ENCODE results near the gene COPZ2. TPM values are rescaled to one million over a fixed set of nuclear protein-coding genes. Genes with fewer than 3 reads are reported as not detected.
"Not testable (repeated sequence)": the region's sequence is repeated elsewhere in the genome, so short reads cannot be mapped to it uniquely, and the experiment has no call there.

COPZ2 gene
- polyA plus RNA-seq, 1 of the 3 experiments (the other 2 are of a cell fraction): 36.9 TPM

GRCh38 chr17:48072811-48073210 is 35.2 kb upstream of the COPZ2 start:
- peaks cover 66 to 91% of the 10 kb centered on the region in 2 experiments for H3K36me3 ChIP-seq (replicated peaks in 1 of 2; ENCODE audit: control insufficient read depth in 1 of 2, insufficient read depth in 2 of 2, low read length in 1 of 2)
- CTCF ChIA-PET: interaction anchor here (0.7 to 44.3 kb wide), 7 partner anchors 7 to 382 kb away, joined by 3 to 1200 read pairs (median 127); partner anchors contain the start of genes CBX1, COPZ2 and NFE2L1

GRCh38 chr17:48071654-48072053 is 34.1 kb upstream of the COPZ2 start:
- H3K4me1 ChIP-seq (ENCODE audit: control insufficient read depth in 1 of 2, insufficient read depth in 2 of 2, low read depth in 1 of 2, low read length in 1 of 2): no peaks in the 10 kb centered on the region; a peak in 1 of 4 replicates
- TF ChIP-seq, protein P1, sequence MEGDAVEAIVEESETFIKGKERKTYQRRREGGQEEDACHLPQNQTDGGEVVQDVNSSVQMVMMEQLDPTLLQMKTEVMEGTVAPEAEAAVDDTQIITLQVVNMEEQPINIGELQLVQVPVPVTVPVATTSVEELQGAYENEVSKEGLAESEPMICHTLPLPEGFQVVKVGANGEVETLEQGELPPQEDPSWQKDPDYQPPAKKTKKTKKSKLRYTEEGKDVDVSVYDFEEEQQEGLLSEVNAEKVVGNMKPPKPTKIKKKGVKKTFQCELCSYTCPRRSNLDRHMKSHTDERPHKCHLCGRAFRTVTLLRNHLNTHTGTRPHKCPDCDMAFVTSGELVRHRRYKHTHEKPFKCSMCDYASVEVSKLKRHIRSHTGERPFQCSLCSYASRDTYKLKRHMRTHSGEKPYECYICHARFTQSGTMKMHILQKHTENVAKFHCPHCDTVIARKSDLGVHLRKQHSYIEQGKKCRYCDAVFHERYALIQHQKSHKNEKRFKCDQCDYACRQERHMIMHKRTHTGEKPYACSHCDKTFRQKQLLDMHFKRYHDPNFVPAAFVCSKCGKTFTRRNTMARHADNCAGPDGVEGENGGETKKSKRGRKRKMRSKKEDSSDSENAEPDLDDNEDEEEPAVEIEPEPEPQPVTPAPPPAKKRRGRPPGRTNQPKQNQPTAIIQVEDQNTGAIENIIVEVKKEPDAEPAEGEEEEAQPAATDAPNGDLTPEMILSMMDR (IDR thresholded peaks at IDR 0.05): no peak
- TF ChIP-seq TCF12 (IDR thresholded peaks at IDR 0.05) (no peak), RFX5 (IDR thresholded peaks at IDR 0.05; ENCODE audit: low read length) (no peak), MXI1 (IDR thresholded peaks at IDR 0.05; ENCODE audit: low read depth, low read length) (no peak), TAF1 (IDR thresholded peaks at IDR 0.05; ENCODE audit: borderline replicate concordance, low read depth, low read length) (no peak), RAD21 (IDR thresholded peaks at IDR 0.05; ENCODE audit: low read length) (no peak), NFIC (IDR thresholded peaks at IDR 0.05; ENCODE audit: borderline replicate concordance) (no peak), NRF1 (IDR thresholded peaks at IDR 0.05; ENCODE audit: low read depth, low read length) (no peak), CHD2 (IDR thresholded peaks at IDR 0.05; ENCODE audit: low read length, partially characterized antibody) (no peak), MEF2A (IDR thresholded peaks at IDR 0.05; ENCODE audit: borderline replicate concordance, low read depth) (no peak), GATA2 (CRISPR knock-in tag; IDR thresholded peaks at IDR 0.05) (no peak)
- TF ChIP-seq, protein P2, sequence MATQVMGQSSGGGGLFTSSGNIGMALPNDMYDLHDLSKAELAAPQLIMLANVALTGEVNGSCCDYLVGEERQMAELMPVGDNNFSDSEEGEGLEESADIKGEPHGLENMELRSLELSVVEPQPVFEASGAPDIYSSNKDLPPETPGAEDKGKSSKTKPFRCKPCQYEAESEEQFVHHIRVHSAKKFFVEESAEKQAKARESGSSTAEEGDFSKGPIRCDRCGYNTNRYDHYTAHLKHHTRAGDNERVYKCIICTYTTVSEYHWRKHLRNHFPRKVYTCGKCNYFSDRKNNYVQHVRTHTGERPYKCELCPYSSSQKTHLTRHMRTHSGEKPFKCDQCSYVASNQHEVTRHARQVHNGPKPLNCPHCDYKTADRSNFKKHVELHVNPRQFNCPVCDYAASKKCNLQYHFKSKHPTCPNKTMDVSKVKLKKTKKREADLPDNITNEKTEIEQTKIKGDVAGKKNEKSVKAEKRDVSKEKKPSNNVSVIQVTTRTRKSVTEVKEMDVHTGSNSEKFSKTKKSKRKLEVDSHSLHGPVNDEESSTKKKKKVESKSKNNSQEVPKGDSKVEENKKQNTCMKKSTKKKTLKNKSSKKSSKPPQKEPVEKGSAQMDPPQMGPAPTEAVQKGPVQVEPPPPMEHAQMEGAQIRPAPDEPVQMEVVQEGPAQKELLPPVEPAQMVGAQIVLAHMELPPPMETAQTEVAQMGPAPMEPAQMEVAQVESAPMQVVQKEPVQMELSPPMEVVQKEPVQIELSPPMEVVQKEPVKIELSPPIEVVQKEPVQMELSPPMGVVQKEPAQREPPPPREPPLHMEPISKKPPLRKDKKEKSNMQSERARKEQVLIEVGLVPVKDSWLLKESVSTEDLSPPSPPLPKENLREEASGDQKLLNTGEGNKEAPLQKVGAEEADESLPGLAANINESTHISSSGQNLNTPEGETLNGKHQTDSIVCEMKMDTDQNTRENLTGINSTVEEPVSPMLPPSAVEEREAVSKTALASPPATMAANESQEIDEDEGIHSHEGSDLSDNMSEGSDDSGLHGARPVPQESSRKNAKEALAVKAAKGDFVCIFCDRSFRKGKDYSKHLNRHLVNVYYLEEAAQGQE (IDR thresholded peaks at IDR 0.05; ENCODE audit: low read depth, low read length): no peak
- H4K20me1 ChIP-seq (ENCODE audit: insufficient read depth): peaks cover 13% of the 10 kb centered on the region; the same call in 1 of the 2 replicates
- H3K79me2 ChIP-seq (ENCODE audit: insufficient read depth): peaks cover 53% of the 10 kb centered on the region
- no peaks in the 10 kb centered on the region for H3K9me2 ChIP-seq
- H3K36me3 ChIP-seq (replicated peaks in 1 of 2; ENCODE audit: control insufficient read depth in 1 of 2, insufficient read depth in 2 of 2, low read length in 1 of 2): peaks cover 74 to 96% of the 10 kb centered on the region in 2 experiments
- no peak overlapping the region for H3K27ac ChIP-seq (ENCODE audit: low read depth in 2 of 2, low read length in 1 of 2)
- no peak overlapping the region for H3K4me3 ChIP-seq (ENCODE audit: low read depth in 2 of 2, low read length in 1 of 2)
- no peak overlapping the region for H3K4me2 ChIP-seq
- H3K9ac ChIP-seq: no peak overlapping the region
- no peaks in the 10 kb centered on the region for H3K27me3 ChIP-seq (ENCODE audit: insufficient read depth)
- ChIA-PET POLR2A (interaction anchor here (0.8 kb wide), 1 partner anchor 45 kb away, joined by 3 read pairs; no protein-coding TSS in a partner anchor), CTCF (interaction anchor here (0.6 to 44.3 kb wide), 6 partner anchors 9 to 125 kb away, joined by 3 to 1200 read pairs (median 27); partner anchors contain the start of genes COPZ2 and NFE2L1)
- no peaks in the 10 kb centered on the region for H3K9me3 ChIP-seq
- H2AFZ ChIP-seq (ENCODE audit: low read depth): no peak overlapping the region
- no peak for DNase-seq
- H3F3A ChIP-seq (replicated peaks; ENCODE audit: insufficient read depth): peaks cover 73% of the 10 kb centered on the region
- 83% methylated on average over 2 of the region's 2 CpGs for WGBS (ENCODE audit: low lambda C conversion rate)

More at GRCh38 chr17:48072811-48073210, 35.2 kb upstream of the COPZ2 start:
- POLR2A ChIA-PET; DNase-seq; H3K27me3 ChIP-seq (ENCODE audit: insufficient read depth); H3K9me3 ChIP-seq; H3K4me2 ChIP-seq; H3K9me2 ChIP-seq; H3K27ac ChIP-seq (ENCODE audit: low read depth in 2 of 2, low read length in 1 of 2); H3K9ac ChIP-seq; H3K4me1 ChIP-seq (ENCODE audit: control insufficient read depth in 1 of 2, insufficient read depth in 2 of 2, low read depth in 1 of 2, low read length in 1 of 2); H2AFZ ChIP-seq (ENCODE audit: low read depth); H3K4me3 ChIP-seq (ENCODE audit: low read depth in 2 of 2, low read length in 1 of 2): not testable (repeated sequence)
- H4K20me1 ChIP-seq (ENCODE audit: insufficient read depth): peaks cover 18% of the 10 kb centered on the region
- WGBS (ENCODE audit: low lambda C conversion rate): 90% methylated on average over 9 of the region's 9 CpGs
- peaks cover 67% of the 10 kb centered on the region for H3F3A ChIP-seq (replicated peaks; ENCODE audit: insufficient read depth)
- peaks cover 53% of the 10 kb centered on the region for H3K79me2 ChIP-seq (ENCODE audit: insufficient read depth)

Measured in SK-N-SH (cell line).